K562 (cell line): ENCODE data around the gene DRC3. TPM values are rescaled to one million over a fixed set of nuclear protein-coding genes. Genes with fewer than 3 reads are reported as not detected.

ENCODE experiments used
- ATAC-seq: fragments of 200-7000 bp; cut with Tn5 transposase; 3 replicates; pipeline ENCODE4 v1.9.1; 2020; ENCODE audit warnings: moderate library complexity
- BruUV-seq: library from RNA; stranded (reverse); fragments of 400-500 nt; replicated peaks from 2 replicates; lab custom pipeline; 2021; lab: Mats Ljungman, UMichigan
- CTCF ChIA-PET: fragments of 300-600 bp; formaldehyde crosslinking; extraction: SDS; loops from one replicate; lab custom pipeline; 2021; ENCODE audit warnings: low intra/inter-chr PET ratio; lab: Yijun Ruan, JAX
- POLR2A ChIA-PET: fragments of 300-600, 350-650 bp; sonication (Branson Sonifier 250); formaldehyde crosslinking; extraction: SDS; loops from one replicate; lab custom pipeline; 2021; ENCODE audit warnings: antibody characterized with exemption, inconsistent platforms; lab: Yijun Ruan, JAX
- DNase-seq, 4 experiments: peaks; one replicate each; pipeline versions ENCODE4 v3.0.0 to v3.0.0-alpha.2; 2011 to 2018; ENCODE audit warnings: low spot score in 3 of 4, mixed read lengths in 3 of 4; ENCODE audit errors: extremely low read depth in 1 of 4
- FAIRE-seq: peaks from 2 replicates; lab custom pipeline; 2011; peaks lifted over from hg19 to GRCh38; lab: Jason Lieb, UNC
- H2AFZ ChIP-seq: 2 replicates; pipeline ENCODE4 v1.6.0; 2011; ENCODE audit warnings: low read depth, low read length, control low read depth, inconsistent platforms
- H3K27ac ChIP-seq: fragments of 200-600 bp; 3 replicates; pipeline ENCODE4 v1.8.0; 2011; ENCODE audit warnings: low read depth, mild to moderate bottlenecking, control low read depth, inconsistent platforms, low read length, moderate library complexity, mixed read lengths; ENCODE audit errors: extremely low read depth
- H3K27me3 ChIP-seq, 2 experiments: fragments of 300-600 bp in 1 of 2; 2 replicates in 1 of 2; 3 replicates in 1 of 2; pipeline versions ENCODE4 v1.6.0 to v1.8.0; 2011; ENCODE audit warnings: inconsistent platforms in 2 of 2, low read length in 2 of 2, mild to moderate bottlenecking in 1 of 2, mixed read lengths in 1 of 2, moderate library complexity in 1 of 2; ENCODE audit not compliant: control insufficient read depth in 2 of 2, insufficient read depth in 2 of 2
- H3K36me3 ChIP-seq: fragments of 300-600 bp; 3 replicates; pipeline ENCODE4 v1.8.0; 2011; ENCODE audit warnings: mild to moderate bottlenecking, low read length, inconsistent platforms; ENCODE audit not compliant: control insufficient read depth, insufficient read depth
- H3K4me1 ChIP-seq, 2 experiments: fragments of 200-600 bp in 1 of 2; replicated peaks in 1 of 2; 2 replicates in 1 of 2; 3 replicates in 1 of 2; pipeline versions ENCODE4 v1.5.1 to v1.8.0; 2011; ENCODE audit warnings: inconsistent platforms in 2 of 2, low read length in 2 of 2, mild to moderate bottlenecking in 1 of 2, mixed read lengths in 1 of 2, moderate library complexity in 1 of 2; ENCODE audit not compliant: control insufficient read depth in 2 of 2, insufficient read depth in 2 of 2
- H3K4me2 ChIP-seq: 2 replicates; pipeline ENCODE4 v1.6.1; 2011; ENCODE audit warnings: low read length, control low read depth, inconsistent platforms, mixed read lengths; ENCODE audit not compliant: insufficient read depth
- H3K4me3 ChIP-seq: fragments of 200-600 bp; sonication (generic), shearing (Covaris generic); 2 replicates; pipeline ENCODE4 v1.5.1; 2016; ENCODE audit warnings: control low read depth, inconsistent platforms
- H3K79me2 ChIP-seq: fragments of 200-600 bp; 3 replicates; pipeline ENCODE4 v1.8.0; 2011; ENCODE audit warnings: low read length, inconsistent platforms; ENCODE audit not compliant: control insufficient read depth, insufficient read depth
- H3K9ac ChIP-seq, 2 experiments: 2 replicates each; pipeline versions ENCODE4 v1.6.0 to v1.6.1; 2011; ENCODE audit warnings: low read depth in 2 of 2, low read length in 2 of 2, control low read depth in 1 of 2, inconsistent platforms in 1 of 2, mild to moderate bottlenecking in 1 of 2, mixed read lengths in 1 of 2; ENCODE audit not compliant: insufficient read depth in 1 of 2
- H3K9me1 ChIP-seq: one replicate; pipeline ENCODE4 v1.6.0; 2011; ENCODE audit warnings: inconsistent platforms, mild to moderate bottlenecking, low read length, moderate library complexity; ENCODE audit not compliant: control insufficient read depth, insufficient read depth
- H3K9me3 ChIP-seq: replicated peaks from 2 replicates; pipeline ENCODE4 v1.5.1; 2011; ENCODE audit warnings: low read depth, low read length, inconsistent platforms; ENCODE audit not compliant: control insufficient read depth, insufficient read depth
- H4K20me1 ChIP-seq: replicated peaks from 2 replicates; pipeline ENCODE4 v1.6.1; 2011; ENCODE audit warnings: low read length, inconsistent platforms, mixed read lengths; ENCODE audit not compliant: control insufficient read depth, insufficient read depth
- ETS1 ChIP-seq: conservative IDR thresholded peaks from 2 replicates; pipeline ENCODE4 v1.6.1; 2011; ENCODE audit warnings: low read depth, mild to moderate bottlenecking, low read length; ENCODE audit not compliant: control insufficient read depth
- GABPB1 ChIP-seq: sonication (generic); formaldehyde crosslinking; IDR thresholded peaks from 2 replicates; pipeline ENCODE4 v1.8.0; 2022; ENCODE audit warnings: mild to moderate bottlenecking, missing genetic modification reagents
- HEY1 ChIP-seq: fragments of 250-450 bp; sonication (Bioruptor Pico); IDR thresholded peaks from 2 replicates; pipeline ENCODE4 v1.5.0; 2020; ENCODE audit warnings: mild to moderate bottlenecking, moderate library complexity, borderline replicate concordance
- IFI16 ChIP-seq: fragments of 250-450 bp; sonication (Bioruptor Pico); IDR thresholded peaks from 2 replicates; pipeline ENCODE4 v2.1.2; 2022; ENCODE audit warnings: mild to moderate bottlenecking, inconsistent platforms
- LEF1 ChIP-seq: fragments of 450-650 bp; IDR thresholded peaks from 2 replicates; pipeline ENCODE4 v1.6.1; 2016; ENCODE audit warnings: mild to moderate bottlenecking
- PHB2 ChIP-seq: fragments of 450-650 bp; IDR thresholded peaks from 2 replicates; pipeline ENCODE4 v1.6.1; 2017; ENCODE audit warnings: low read depth
- PHTF2 ChIP-seq: fragments of 250-450 bp; sonication (Bioruptor Pico); IDR thresholded peaks from 2 replicates; pipeline ENCODE4 v1.5.0; 2021; ENCODE audit warnings: mild to moderate bottlenecking
- RFX1 ChIP-seq: fragments of 450-650 bp; IDR thresholded peaks from 2 replicates; pipeline ENCODE4 v1.6.1; 2016; ENCODE audit warnings: mild to moderate bottlenecking, moderate library complexity
- THAP12 ChIP-seq: fragments of 250-450 bp; sonication (Bioruptor Pico); IDR thresholded peaks from 2 replicates; pipeline ENCODE4 v1.9.0; 2021; ENCODE audit warnings: mild to moderate bottlenecking, inconsistent platforms
- WHSC1 ChIP-seq: IDR thresholded peaks from one replicate; pipeline ENCODE4 v1.6.1; 2012; ENCODE audit warnings: low read length, control low read depth, inconsistent platforms
- XRCC3 ChIP-seq: fragments of 450-650 bp; IDR thresholded peaks from 2 replicates; pipeline ENCODE4 v1.6.1; 2017; ENCODE audit warnings: mild to moderate bottlenecking, moderate library complexity
- ZFP1 ChIP-seq: fragments of 450-650 bp; formaldehyde crosslinking; IDR thresholded peaks from 2 replicates; pipeline ENCODE4 v1.4.0; 2020; ENCODE audit warnings: mild to moderate bottlenecking, mixed read lengths
- ZMIZ1 ChIP-seq, 2 experiments: fragments of 150-350 bp in 1 of 2; IDR thresholded peaks; 2 replicates each; pipeline ENCODE4 v1.6.1; 2012 to 2016; ENCODE audit warnings: low read depth in 2 of 2, low read length in 2 of 2, mild to moderate bottlenecking in 1 of 2, moderate library complexity in 1 of 2
- ZNF121 ChIP-seq: sonication (generic); formaldehyde crosslinking; conservative IDR thresholded peaks from 2 replicates; pipeline ENCODE4 v1.8.0; 2022; ENCODE audit warnings: missing genetic modification reagents
- ZNF232 ChIP-seq: sonication (generic); formaldehyde crosslinking; IDR thresholded peaks from 2 replicates; pipeline ENCODE4 v1.8.0; 2022; ENCODE audit warnings: mild to moderate bottlenecking, missing genetic modification reagents
- ZNF263 ChIP-seq: sonication (generic); formaldehyde crosslinking; IDR thresholded peaks from 2 replicates; pipeline ENCODE4 v1.8.0; 2022; ENCODE audit warnings: mild to moderate bottlenecking, missing genetic modification reagents, borderline replicate concordance
- WGBS: fragments of 100-300 bp; shearing (Covaris generic); methylation state at CpG from one replicate; pipeline ENCODE4 v1.1.6; 2016; ENCODE audit warnings: low coverage, mixed read lengths; ENCODE audit not compliant: insufficient coverage; ENCODE audit errors: missing lambda C conversion rate; 5-methylcytosine and 5-hydroxymethylcytosine counted together
- in situ Hi-C: fragments of 300-500 bp; cut with MboI; formaldehyde crosslinking; loops from 4 replicates; pipeline ENCODE4 v1.15.0; 2018; ENCODE audit warnings: inconsistent platforms, mixed read lengths
- intact Hi-C: fragments of 100-400 bp; cut with micrococcal nuclease; formaldehyde crosslinking; loops from 2 replicates; pipeline ENCODE4 v1.14.2; 2022
- polyA plus RNA-seq, 8 experiments: library from polyadenylated mRNA; depleted of rRNA in 4 of 8; stranded (reverse) in 5 of 8; unstranded in 3 of 8; fragments of >200 nt; fragmentation: Nextera tagmentation in 2 of 8; fragmentation: Illumina TruSeq in 1 of 8; extraction: Ambion mirVana in 2 of 8; extraction: Trizol in 1 of 8; gene quantifications; 2 replicates each; pipeline versions ENCODE4 v1.2.1 to v1.2.3, GENCODE V29; 2011 to 2014; ENCODE audit warnings: inconsistent platforms in 1 of 8, missing spikeins in 1 of 8
- total RNA-seq, 7 experiments: library from RNA; depleted of rRNA in 6 of 7; stranded (reverse); fragments of >200 nt in 6 of 7; fragmentation: Illumina TruSeq in 2 of 7; extraction: Trizol in 2 of 7; gene quantifications; 2 replicates each; pipeline versions ENCODE4 v1.2.1 to v1.2.3, GENCODE V29; 2011 to 2021; ENCODE audit warnings: low replicate concordance in 1 of 7

Gene DRC3
- total and polyA plus RNA-seq, 9 of the 15 experiments (the other 6 are each of a cell fraction or from before 2014, with no cell fraction given), result 0.10 to 0.84 (median 0.30) TPM; not detected in 3

- POLR2A ChIA-PET, result interaction anchor here (1.2 to 1.3 kb wide), 2 partner anchors 10 to 12 kb away, joined by 3 to 6 read pairs; no protein-coding TSS in a partner anchor
- in situ Hi-C loops, result no loop called here
- H4K20me1 ChIP-seq, result peaks cover 7% of the 10 kb centered on the region; the same call in 1 of the 2 replicates
- TF ChIP-seq ZMIZ1 (IDR thresholded peaks at IDR 0.05; ENCODE audit: low read depth in 2 of 2, low read length in 2 of 2) (no peak), PHTF2 (CRISPR knock-in tag) (no peak), XRCC3 (no peak), ZNF232 (CRISPR knock-in tag) (no peak), WHSC1 (no peak), PHB2 (no peak), RFX1 (no peak), ZNF121 (CRISPR knock-in tag) (no peak), ZFP1 (CRISPR knock-in tag) (no peak), HEY1 (no peak), LEF1 (no peak), ETS1 (no peak), ZNF263 (no peak), IFI16 (CRISPR knock-in tag) (no peak), THAP12 (no peak), GABPB1 (CRISPR knock-in tag) (no peak)
Measured at GRCh38 chr17:17935321-17936271, 37.1 kb upstream of the DRC3 start.

More at GRCh38 chr17:17935321-17936271, 37.1 kb upstream of the DRC3 start:
- WGBS, result 40% methylated on average over 6 of the region's 6 CpGs
- H3K9me1 ChIP-seq, result no peaks in the 10 kb centered on the region
- H3K4me1 ChIP-seq, result no peaks in the 10 kb centered on the region
- H3K4me2 ChIP-seq, result no peak overlapping the region
- no peaks in the 10 kb centered on the region for H3K9me3 ChIP-seq
- CTCF ChIA-PET, result no interaction called here
- intact Hi-C loops, result no loop called here
- no peak overlapping the region for H3K9ac ChIP-seq
- no peaks in the 10 kb centered on the region for H3K79me2 ChIP-seq
- FAIRE-seq, result no peak
- H3K4me3 ChIP-seq, result no peak overlapping the region
- no peak overlapping the region for H3K27ac ChIP-seq
- no peaks in the 10 kb centered on the region for H3K27me3 ChIP-seq
- no peak for ATAC-seq
- H2AFZ ChIP-seq, result no peak overlapping the region
- H3K36me3 ChIP-seq, result no peaks in the 10 kb centered on the region
- no TSS peak for BruUV-seq
- no peak for DNase-seq
